GM12801 (cell line): ENCODE measurements around the gene MYO19.

Experiments used
- TF ChIP-seq, protein P1 (sequence below): IDR thresholded peaks from one replicate; pipeline ENCODE4 v1.5.1; 2011; ENCODE audit warnings: control low read depth; ENCODE audit not compliant: insufficient read length; ENCODE audit errors: extremely low read depth

MYO19 gene

DNA sequence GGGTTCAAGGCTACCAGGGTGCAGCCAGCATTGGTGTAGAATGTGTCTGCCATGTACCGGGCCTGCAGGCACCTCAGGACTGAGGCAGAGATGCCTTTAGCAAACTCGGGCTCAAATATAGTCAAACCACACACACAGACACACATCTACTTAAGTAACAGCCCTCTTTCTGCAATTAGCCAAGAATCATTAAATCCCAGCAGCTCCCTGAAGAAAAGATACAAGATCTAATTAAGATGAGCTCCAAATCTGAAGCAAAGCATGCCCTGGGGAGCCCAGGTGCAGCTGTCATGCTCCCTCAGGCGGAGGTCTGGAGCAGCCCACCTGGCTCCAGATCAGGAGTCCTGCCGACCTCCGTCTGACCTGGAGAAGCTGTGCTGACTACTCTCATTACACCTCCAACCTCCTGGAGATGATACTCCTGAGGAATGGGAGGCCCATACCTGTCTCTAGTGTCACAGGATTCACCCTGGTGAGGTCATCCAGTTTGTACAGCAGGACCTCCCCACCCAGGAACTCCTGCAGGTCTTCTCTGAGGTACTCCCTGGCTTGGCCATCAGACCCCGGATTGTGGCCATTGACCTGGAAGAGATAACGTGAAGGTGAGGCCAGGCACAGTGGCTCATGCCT is 6.9 kb downstream of the MYO19 start:
- TF ChIP-seq, protein P1, sequence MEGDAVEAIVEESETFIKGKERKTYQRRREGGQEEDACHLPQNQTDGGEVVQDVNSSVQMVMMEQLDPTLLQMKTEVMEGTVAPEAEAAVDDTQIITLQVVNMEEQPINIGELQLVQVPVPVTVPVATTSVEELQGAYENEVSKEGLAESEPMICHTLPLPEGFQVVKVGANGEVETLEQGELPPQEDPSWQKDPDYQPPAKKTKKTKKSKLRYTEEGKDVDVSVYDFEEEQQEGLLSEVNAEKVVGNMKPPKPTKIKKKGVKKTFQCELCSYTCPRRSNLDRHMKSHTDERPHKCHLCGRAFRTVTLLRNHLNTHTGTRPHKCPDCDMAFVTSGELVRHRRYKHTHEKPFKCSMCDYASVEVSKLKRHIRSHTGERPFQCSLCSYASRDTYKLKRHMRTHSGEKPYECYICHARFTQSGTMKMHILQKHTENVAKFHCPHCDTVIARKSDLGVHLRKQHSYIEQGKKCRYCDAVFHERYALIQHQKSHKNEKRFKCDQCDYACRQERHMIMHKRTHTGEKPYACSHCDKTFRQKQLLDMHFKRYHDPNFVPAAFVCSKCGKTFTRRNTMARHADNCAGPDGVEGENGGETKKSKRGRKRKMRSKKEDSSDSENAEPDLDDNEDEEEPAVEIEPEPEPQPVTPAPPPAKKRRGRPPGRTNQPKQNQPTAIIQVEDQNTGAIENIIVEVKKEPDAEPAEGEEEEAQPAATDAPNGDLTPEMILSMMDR, result no peak

DNA sequence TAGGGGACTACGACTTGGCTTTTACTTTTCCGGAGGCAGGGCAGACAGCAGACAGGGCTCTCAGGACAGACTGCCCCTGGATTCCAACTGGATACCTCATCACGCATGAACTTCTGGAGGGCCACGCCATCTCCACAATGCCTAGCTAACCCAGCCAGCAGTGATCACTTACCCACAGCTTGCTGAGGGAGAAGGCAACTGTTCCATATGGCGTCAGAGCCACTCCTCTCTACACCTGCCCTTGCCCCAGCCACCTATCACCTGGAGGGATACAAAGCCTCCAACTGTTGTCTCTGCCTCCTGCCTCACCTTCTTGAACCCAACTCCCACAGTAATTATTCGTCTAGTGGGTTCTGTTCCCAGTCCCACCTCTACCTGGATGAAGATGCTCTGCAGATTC is 8.8 kb downstream of the MYO19 start:
- TF ChIP-seq, protein P1, result no peak

DNA sequence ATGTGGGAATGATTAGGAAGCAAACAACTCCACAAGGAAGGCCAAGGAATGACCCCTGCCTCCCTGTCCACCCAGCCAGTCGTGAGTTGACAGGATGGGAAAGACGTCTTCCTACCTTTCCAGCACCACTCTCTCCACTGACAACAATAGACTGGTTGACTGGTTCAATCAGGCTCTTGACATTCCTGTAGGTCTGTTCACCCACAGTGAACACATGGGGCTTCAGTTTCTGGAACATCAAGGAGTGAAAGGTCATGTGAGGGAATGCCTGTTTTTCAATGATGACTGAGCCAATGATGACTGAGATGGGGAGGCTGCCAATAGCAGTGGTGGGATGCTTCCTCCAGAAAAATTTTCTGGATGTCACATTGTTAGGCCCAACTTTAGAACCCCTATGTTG is 9.6 kb downstream of the MYO19 start:
- TF ChIP-seq, protein P1, result no peak

DNA sequence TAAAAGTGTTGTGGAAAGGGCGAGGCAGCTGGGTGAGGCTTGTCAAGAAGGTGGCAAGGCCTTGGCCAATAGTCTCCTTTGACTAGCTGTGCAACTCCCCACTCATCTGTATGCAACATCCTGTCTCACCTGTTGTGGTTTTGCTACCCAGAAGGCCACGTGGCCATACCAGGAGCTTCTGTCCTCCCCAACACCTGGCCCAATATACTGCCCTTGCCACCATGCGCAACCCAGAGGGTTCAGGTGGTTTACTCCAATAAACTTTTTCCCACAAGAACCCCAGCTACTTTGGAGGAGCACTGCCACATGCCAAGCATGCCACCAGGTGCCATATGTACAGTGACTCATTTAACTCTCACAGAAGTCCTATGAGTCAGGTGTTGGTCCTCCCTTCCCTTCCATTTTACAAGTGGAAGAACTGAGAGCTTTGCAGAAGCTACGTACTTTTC is 10.2 kb downstream of the MYO19 start:
- TF ChIP-seq, protein P1, result no peak

DNA sequence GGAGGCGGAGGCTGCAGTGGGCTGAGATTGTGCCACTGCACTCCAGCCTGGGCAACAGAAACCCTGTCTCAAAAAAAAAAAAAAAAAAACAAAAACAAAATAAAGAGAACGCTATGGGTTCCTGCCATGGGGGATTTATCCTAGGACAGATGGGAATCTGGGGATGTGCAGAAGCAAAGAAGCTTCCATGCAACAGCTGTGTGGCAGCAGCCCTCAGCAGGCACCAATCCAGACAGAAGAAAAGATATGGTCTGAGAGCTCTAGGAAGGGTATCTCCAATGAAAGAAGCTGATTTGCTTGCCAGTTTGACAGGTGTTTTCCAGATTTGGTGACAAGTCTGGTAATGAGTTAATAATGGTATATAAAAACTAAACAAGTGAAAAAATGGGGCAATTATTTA is 11.6 kb downstream of the MYO19 start:
- TF ChIP-seq, protein P1, result no peak

DNA sequence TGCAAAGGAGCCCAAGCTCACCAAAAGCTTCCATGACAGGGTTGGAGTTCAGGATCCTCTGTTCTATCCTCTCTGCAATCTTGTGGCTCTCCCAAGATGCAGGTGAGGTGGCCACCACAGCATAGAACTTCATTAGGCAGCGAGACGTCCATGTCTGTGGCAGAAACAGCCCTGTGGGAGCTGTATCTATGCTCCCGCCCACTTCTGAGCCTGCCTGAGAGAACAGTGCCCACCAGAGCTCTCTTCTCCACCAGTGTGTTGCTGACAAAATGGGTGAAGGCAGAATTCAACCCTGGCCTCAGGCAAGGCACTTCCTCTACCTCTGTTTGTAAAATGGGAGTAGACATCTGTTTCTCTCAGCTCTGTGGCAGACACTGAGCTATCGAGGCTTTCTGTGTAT is 18.8 kb downstream of the MYO19 start:
- TF ChIP-seq, protein P1, result no peak

DNA sequence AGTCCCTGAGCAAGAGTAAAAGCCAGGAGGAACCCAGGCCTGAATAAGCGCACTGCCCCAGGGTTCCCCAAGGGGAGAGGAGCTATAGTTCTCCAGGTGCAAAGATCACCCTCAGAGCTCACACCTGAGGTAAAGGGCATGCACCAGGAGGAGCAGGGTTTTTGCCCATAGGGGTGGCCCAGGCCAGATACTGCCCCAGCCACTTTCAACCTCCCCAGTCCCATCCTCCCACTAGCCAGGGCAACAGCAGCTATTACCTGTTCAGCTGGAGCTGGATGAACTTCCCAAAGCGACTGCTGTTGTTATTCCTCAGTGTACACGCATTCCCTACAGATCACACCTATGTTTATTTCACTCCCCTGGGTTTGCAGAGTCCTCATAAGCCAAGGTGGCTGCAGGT is 19.8 kb downstream of the MYO19 start:
- TF ChIP-seq, protein P1, result no peak
